Neutrophil (primary cell): Measurements from ENCODE around the gene FEZF1.

Experiments used
- H3K27ac ChIP-seq: fragments of 200-600 bp; sonication (generic); 2 replicates; pipeline ENCODE4 v1.5.1; 2016; ENCODE audit warnings: mild to moderate bottlenecking, moderate library complexity
- H3K27me3 ChIP-seq: fragments of 200-600 bp; sonication (generic); 2 replicates; pipeline ENCODE4 v1.6.0; 2016; ENCODE audit warnings: mild to moderate bottlenecking
- H3K36me3 ChIP-seq: fragments of 200-600 bp; sonication (generic); 2 replicates; pipeline ENCODE4 v1.5.1; 2017
- H3K4me1 ChIP-seq, 2 experiments: fragments of 200-600 bp in 1 of 2; sonication (generic) in 1 of 2; 1 replicate in 1 of 2; 2 replicates in 1 of 2; pipeline versions ENCODE4 v1.5.1 to v1.6.1; 2013 to 2016; ENCODE audit warnings: low read depth in 1 of 2, low read length in 1 of 2, mild to moderate bottlenecking in 1 of 2, moderate library complexity in 1 of 2; ENCODE audit not compliant: control insufficient read depth in 1 of 2, insufficient read depth in 1 of 2
- H3K4me3 ChIP-seq, 2 experiments: fragments of 200-600 bp in 1 of 2; sonication (generic) in 1 of 2; 1 replicate in 1 of 2; 2 replicates in 1 of 2; pipeline ENCODE4 v1.5.1; 2013 to 2016; ENCODE audit warnings: low read depth in 1 of 2, low read length in 1 of 2, mild to moderate bottlenecking in 1 of 2, moderate library complexity in 1 of 2
- H3K9me3 ChIP-seq: fragments of 200-600 bp; sonication (generic); 2 replicates; pipeline ENCODE4 v1.5.1; 2016
- TF ChIP-seq, protein P1 (sequence below): fragments of 200-600 bp; sonication (generic); IDR thresholded peaks from 2 replicates; pipeline ENCODE4 v1.5.1; 2016; ENCODE audit warnings: antibody characterized with exemption

Gene FEZF1

DNA sequence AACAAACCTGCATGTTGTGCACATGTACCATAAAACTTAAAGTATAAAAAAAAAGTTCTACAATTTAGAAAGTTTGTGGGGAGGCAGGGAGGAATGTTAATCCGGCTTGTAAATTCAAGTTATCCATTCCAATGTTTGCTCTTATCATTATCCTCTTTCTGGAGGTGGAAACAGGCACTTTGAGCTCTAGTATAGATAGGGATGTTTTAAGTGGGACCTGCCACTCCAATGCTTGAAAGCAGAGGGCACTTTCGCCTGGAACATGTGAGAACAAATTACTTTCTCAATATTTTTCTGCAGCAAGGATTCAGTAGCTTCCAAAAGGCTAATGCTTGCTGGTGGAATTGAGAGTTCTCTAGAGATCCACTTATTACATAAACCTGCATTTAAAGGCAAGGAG is 45.6 kb downstream of the FEZF1 start:
- no peaks in the 10 kb centered on the region for H3K27me3 ChIP-seq
- no peaks in the 10 kb centered on the region for H3K4me1 ChIP-seq
- H3K27ac ChIP-seq = no peak overlapping the region
- no peaks in the 10 kb centered on the region for H3K36me3 ChIP-seq
- TF ChIP-seq, protein P1, sequence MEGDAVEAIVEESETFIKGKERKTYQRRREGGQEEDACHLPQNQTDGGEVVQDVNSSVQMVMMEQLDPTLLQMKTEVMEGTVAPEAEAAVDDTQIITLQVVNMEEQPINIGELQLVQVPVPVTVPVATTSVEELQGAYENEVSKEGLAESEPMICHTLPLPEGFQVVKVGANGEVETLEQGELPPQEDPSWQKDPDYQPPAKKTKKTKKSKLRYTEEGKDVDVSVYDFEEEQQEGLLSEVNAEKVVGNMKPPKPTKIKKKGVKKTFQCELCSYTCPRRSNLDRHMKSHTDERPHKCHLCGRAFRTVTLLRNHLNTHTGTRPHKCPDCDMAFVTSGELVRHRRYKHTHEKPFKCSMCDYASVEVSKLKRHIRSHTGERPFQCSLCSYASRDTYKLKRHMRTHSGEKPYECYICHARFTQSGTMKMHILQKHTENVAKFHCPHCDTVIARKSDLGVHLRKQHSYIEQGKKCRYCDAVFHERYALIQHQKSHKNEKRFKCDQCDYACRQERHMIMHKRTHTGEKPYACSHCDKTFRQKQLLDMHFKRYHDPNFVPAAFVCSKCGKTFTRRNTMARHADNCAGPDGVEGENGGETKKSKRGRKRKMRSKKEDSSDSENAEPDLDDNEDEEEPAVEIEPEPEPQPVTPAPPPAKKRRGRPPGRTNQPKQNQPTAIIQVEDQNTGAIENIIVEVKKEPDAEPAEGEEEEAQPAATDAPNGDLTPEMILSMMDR = no peak
- H3K9me3 ChIP-seq = no peaks in the 10 kb centered on the region
- no peak overlapping the region for H3K4me3 ChIP-seq

DNA sequence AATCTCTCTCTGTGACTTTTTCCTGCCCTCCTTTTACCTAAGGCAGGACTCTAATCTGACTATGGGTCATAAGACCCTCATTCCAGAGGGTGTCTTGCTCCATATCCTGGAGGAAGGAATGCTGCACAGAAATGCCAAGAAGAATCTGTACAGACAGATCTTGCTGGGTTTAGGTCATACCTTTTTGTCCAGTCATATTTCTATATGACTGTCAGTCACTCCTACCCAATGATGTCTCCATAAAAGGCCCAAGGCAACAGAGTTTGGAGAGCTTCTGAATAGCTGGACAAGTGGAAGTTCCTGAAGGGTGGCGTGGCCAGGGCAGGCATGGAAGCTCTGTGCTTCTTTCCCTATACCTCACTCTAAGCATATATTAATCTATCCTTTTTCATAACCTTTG is 47.5 kb downstream of the FEZF1 start:
- Histone ChIP-seq H3K4me1 (no peaks in the 10 kb centered on the region), H3K36me3 (no peaks in the 10 kb centered on the region), H3K4me3 (no peak overlapping the region), H3K27ac (no peak overlapping the region), H3K9me3 (no peaks in the 10 kb centered on the region), H3K27me3 (no peaks in the 10 kb centered on the region)
- TF ChIP-seq, protein P1 = no peak

DNA sequence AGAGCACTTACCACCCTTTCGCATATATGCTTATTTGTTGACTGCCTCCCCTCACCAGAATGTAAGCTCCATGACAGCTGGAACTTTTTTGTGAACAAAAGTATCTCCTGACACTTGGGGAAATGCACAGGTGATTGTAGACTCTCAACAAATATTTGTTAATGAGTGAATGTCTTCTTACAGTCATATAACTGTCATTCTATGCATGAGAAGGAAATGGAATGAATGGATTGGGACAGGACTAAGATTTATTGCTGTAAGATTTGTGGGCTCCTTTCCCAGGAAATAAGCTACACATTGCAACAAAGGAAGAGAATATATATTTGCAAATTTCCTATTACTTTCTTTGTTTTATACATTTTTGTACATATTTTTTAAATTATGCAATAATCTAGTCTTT is 48.5 kb downstream of the FEZF1 start:
- no peaks in the 10 kb centered on the region for H3K4me1 ChIP-seq
- TF ChIP-seq, protein P1 = no peak
- H3K4me3 ChIP-seq = no peak overlapping the region
- no peak overlapping the region for H3K27ac ChIP-seq
- H3K27me3 ChIP-seq = no peaks in the 10 kb centered on the region
- no peaks in the 10 kb centered on the region for H3K9me3 ChIP-seq
- no peaks in the 10 kb centered on the region for H3K36me3 ChIP-seq

- Histone ChIP-seq H3K27ac (no peak overlapping the region), H3K36me3 (no peaks in the 10 kb centered on the region), H3K4me1 (no peaks in the 10 kb centered on the region), H3K9me3 (no peaks in the 10 kb centered on the region), H3K27me3 (no peaks in the 10 kb centered on the region), H3K4me3 (no peak overlapping the region)
- TF ChIP-seq, protein P1 = no peak
Observed at GRCh38 chr7:122255454-122255853, 49.1 kb downstream of the FEZF1 start.
